Gastrocnemius medialis (tissue), 4 donors: ENCODE data around the gene TXNIP. TPM values are rescaled to one million over a fixed set of nuclear protein-coding genes. Genes with fewer than 3 reads are reported as not detected.
"Not testable (repeated sequence)": the region's sequence is repeated elsewhere in the genome, so short reads cannot be mapped to it uniquely, and the experiment has no call there.

ENCODE experiments used
- ATAC-seq, 2 donors: fragments of 150-250 bp; one replicate each; pipeline ENCODE4 v1.9.1; 2016
- DNase-seq, 2 donors: peaks; one replicate each; pipeline ENCODE4 v3.0.0-alpha.2; 2019
- H3K27ac ChIP-seq, 4 donors: fragments of 200-600 bp; sonication (generic); 1 replicate in 1 of 4; 2 replicates in 3 of 4; pipeline ENCODE4 v1.5.1; 2016 to 2018; ENCODE audit warnings: mild to moderate bottlenecking in 2 of 4, moderate library complexity in 1 of 4
- H3K27me3 ChIP-seq, 3 donors: fragments of 200-600 bp; sonication (generic) in 2 of 3; 1 replicate in 1 of 3; 2 replicates in 2 of 3; pipeline versions ENCODE4 v1.5.1 to v1.6.0; 2016 to 2019; ENCODE audit warnings: mild to moderate bottlenecking in 1 of 3, moderate library complexity in 1 of 3
- H3K36me3 ChIP-seq, 2 donors: fragments of 200-600 bp; sonication (generic) in 1 of 2; one replicate each; pipeline ENCODE4 v1.5.1; 2017 to 2018
- H3K4me1 ChIP-seq, 2 donors: fragments of 200-600 bp; sonication (generic) in 1 of 2; one replicate each; pipeline ENCODE4 v1.5.1; 2016 to 2017; ENCODE audit warnings: mild to moderate bottlenecking in 2 of 2
- H3K4me3 ChIP-seq, 4 donors: fragments of 200-600 bp; sonication (generic) in 3 of 4; 1 replicate in 1 of 4; 2 replicates in 3 of 4; pipeline ENCODE4 v1.5.1; 2016 to 2019; ENCODE audit warnings: mild to moderate bottlenecking in 2 of 4
- H3K9me3 ChIP-seq, 3 donors: fragments of 200-600 bp; sonication (generic) in 2 of 3; 1 replicate in 1 of 3; 2 replicates in 2 of 3; pipeline ENCODE4 v1.5.1; 2016 to 2019
- CTCF ChIP-seq, 5 experiments: fragments of 450-650 bp in 3 of 5; fragments of 200-600 bp in 2 of 5; sonication (generic) in 2 of 5; IDR thresholded peaks in 4 of 5; conservative IDR thresholded peaks in 1 of 5; 1 replicate in 4 of 5; 2 replicates in 1 of 5; pipeline ENCODE4 v1.5.1; 2016 to 2019; ENCODE audit warnings: antibody characterized with exemption in 5 of 5, mild to moderate bottlenecking in 3 of 5, moderate library complexity in 3 of 5
- POLR2A ChIP-seq, 2 donors: fragments of 450-650 bp; IDR thresholded peaks; one replicate each; pipeline ENCODE4 v1.6.1; 2017; ENCODE audit warnings: antibody characterized with exemption in 2 of 2, mild to moderate bottlenecking in 2 of 2, moderate library complexity in 2 of 2
- in situ Hi-C, 4 donors: fragments of 200-750 bp; cut with MboI; loops; one replicate each; pipeline versions ENCODE4 v1.15.0 to v1.8.0; 2017; ENCODE audit warnings: low sequenced_read_pairs in 4 of 4
- intact Hi-C: fragments of 100-400 bp; cut with DNase I; formaldehyde crosslinking; loops from one replicate; pipeline ENCODE4 v1.15.1; 2023; ENCODE audit warnings: low total_unique reads
- total RNA-seq, 4 donors: library from RNA; depleted of rRNA; stranded (reverse); fragments of >200 nt; gene quantifications; one replicate each; pipeline versions ENCODE4 v1.1.0 to v1.2.3, GENCODE V29; 2016

Gene TXNIP
- total RNA-seq, 4 donors from 2014 or later = 1,815 to 2,839 (median 2,202) TPM

- Histone ChIP-seq H3K4me3 (peak overlapping the region in 1 of 4 donors; percentile 25), H3K27me3 (no peaks in the 10 kb centered on the region), H3K36me3 (no peaks in the 10 kb centered on the region), H3K4me1 (peaks cover 5 to 16% of the 10 kb centered on the region in 2 donors), H3K9me3 (no peaks in the 10 kb centered on the region), H3K27ac (peak overlapping the region; percentile 10 to 93 (median 89))
- intact Hi-C loops = no loop called here
- in situ Hi-C loops = no loop called here
- TF ChIP-seq CTCF (IDR thresholded peaks at IDR 0.05 in 4 of 5, conservative IDR thresholded peaks at IDR 0.05 in 1 of 5) (no peak), POLR2A (IDR thresholded peaks at IDR 0.05) (no peak)
- ATAC-seq (no peak), DNase-seq (no peak)
Measured at GRCh38 chr1:146035048-146035423, 38.7 kb upstream of the TXNIP start.

GRCh38 chr1:146032631-146033219 lies 36.3 kb upstream of the TXNIP start:
- ATAC-seq (no peak), DNase-seq (no peak)
- in situ Hi-C loops = no loop called here
- no peaks in the 10 kb centered on the region for H3K27me3 ChIP-seq
- peak overlapping the region; percentile 25 to 83 (median 42) for H3K27ac ChIP-seq
- H3K4me1 ChIP-seq = peaks cover 19 to 28% of the 10 kb centered on the region in 2 donors
- intact Hi-C loops = no loop called here
- H3K36me3 ChIP-seq = no peaks in the 10 kb centered on the region
- no peak overlapping the region for H3K4me3 ChIP-seq
- TF ChIP-seq CTCF (IDR thresholded peaks at IDR 0.05 in 4 of 5, conservative IDR thresholded peaks at IDR 0.05 in 1 of 5) (peak; percentile 20 to 51 (median 31)), POLR2A (IDR thresholded peaks at IDR 0.05) (no peak)
- no peaks in the 10 kb centered on the region for H3K9me3 ChIP-seq

- H3K4me3 ChIP-seq = no peak overlapping the region
- TF ChIP-seq POLR2A (IDR thresholded peaks at IDR 0.05) (no peak), CTCF (IDR thresholded peaks at IDR 0.05 in 4 of 5, conservative IDR thresholded peaks at IDR 0.05 in 1 of 5) (no peak)
- H3K27ac ChIP-seq = peak overlapping the region; percentile 25 to 83 (median 42)
- H3K27me3 ChIP-seq = no peaks in the 10 kb centered on the region
- in situ Hi-C loops = no loop called here
- intact Hi-C loops = no loop called here
- no peaks in the 10 kb centered on the region for H3K9me3 ChIP-seq
- peaks cover 19 to 26% of the 10 kb centered on the region in 2 donors for H3K4me1 ChIP-seq
- DNase-seq (no peak), ATAC-seq (no peak)
- H3K36me3 ChIP-seq = no peaks in the 10 kb centered on the region
Measured at GRCh38 chr1:146031476-146031875, 35.1 kb upstream of the TXNIP start.

GRCh38 chr1:146029117-146029516 lies 32.7 kb upstream of the TXNIP start:
- ATAC-seq = peak; percentile 72 to 75

GRCh38 chr1:146026650-146027049 lies 30.3 kb upstream of the TXNIP start:
- ATAC-seq, in situ Hi-C loops, H3K27me3 ChIP-seq, DNase-seq, H3K4me3 ChIP-seq, H3K9me3 ChIP-seq, intact Hi-C loops, H3K36me3 ChIP-seq: not testable (repeated sequence)
- H3K27ac ChIP-seq = peak overlapping the region; percentile 29 to 94 (median 61)
- peaks cover 14 to 32% of the 10 kb centered on the region in 2 donors for H3K4me1 ChIP-seq

More at GRCh38 chr1:146029117-146029516, 32.7 kb upstream of the TXNIP start:
- no peak for DNase-seq
- Histone ChIP-seq H3K27me3 (no peaks in the 10 kb centered on the region), H3K9me3 (no peaks in the 10 kb centered on the region), H3K4me3 (no peak overlapping the region), H3K27ac (peak overlapping the region; percentile 75 to 83 (median 80)), H3K4me1 (peaks cover 19 to 27% of the 10 kb centered on the region in 2 donors), H3K36me3 (no peaks in the 10 kb centered on the region)
- TF ChIP-seq CTCF (IDR thresholded peaks at IDR 0.05 in 4 of 5, conservative IDR thresholded peaks at IDR 0.05 in 1 of 5) (no peak), POLR2A (IDR thresholded peaks at IDR 0.05) (no peak)
- intact Hi-C loops (no loop called here), in situ Hi-C loops (no loop called here)

GRCh38 chr1:146025787-146026495 lies 29.6 kb upstream of the TXNIP start:
- peaks cover 14 to 32% of the 10 kb centered on the region in 2 donors for H3K4me1 ChIP-seq
- DNase-seq, in situ Hi-C loops, ATAC-seq, H3K36me3 ChIP-seq, H3K4me3 ChIP-seq, H3K9me3 ChIP-seq, intact Hi-C loops, H3K27me3 ChIP-seq: not testable (repeated sequence)
- peak overlapping the region; percentile 29 to 94 (median 92) for H3K27ac ChIP-seq
